Heart left ventricle (tissue), 16 donors: ENCODE measurements around the gene NUP133. TPM values are rescaled to one million over a fixed set of nuclear protein-coding genes. Genes with fewer than 3 reads are reported as not detected.

Source experiments
- ATAC-seq, 4 donors: fragments of 200-7000 bp; cut with Tn5 transposase; one replicate each; pipeline ENCODE4 v1.9.1; 2020 to 2022; ENCODE audit warnings: moderate library complexity in 4 of 4, mild to moderate bottlenecking in 3 of 4, moderate number of reproducible peaks in 1 of 4
- DNase-seq, 5 donors: peaks; one replicate each; pipeline ENCODE4 v3.0.0-alpha.2; 2020
- H3K27ac ChIP-seq, 12 donors: fragments of 200-600 bp; sonication (generic) in 4 of 12; one replicate each; pipeline versions ENCODE4 v1.5.0 to v1.8.0; 2016 to 2022; ENCODE audit warnings: mild to moderate bottlenecking in 2 of 12
- H3K27me3 ChIP-seq, 9 donors: fragments of 200-600 bp; sonication (generic) in 2 of 9; one replicate each; pipeline versions ENCODE4 v1.5.1 to v1.8.0; 2016 to 2022; ENCODE audit warnings: mild to moderate bottlenecking in 3 of 9
- H3K36me3 ChIP-seq, 9 donors: fragments of 200-600 bp; sonication (generic) in 2 of 9; one replicate each; pipeline versions ENCODE4 v1.5.0 to v1.8.0; 2018 to 2022; ENCODE audit warnings: mild to moderate bottlenecking in 2 of 9
- H3K4me1 ChIP-seq, 12 donors: fragments of 200-600 bp; sonication (generic) in 4 of 12; one replicate each; pipeline versions ENCODE4 v1.5.0 to v1.8.0; 2016 to 2022; ENCODE audit warnings: mild to moderate bottlenecking in 3 of 12
- H3K4me3 ChIP-seq, 12 donors: fragments of 200-600 bp; sonication (generic) in 4 of 12; one replicate each; pipeline versions ENCODE4 v1.5.0 to v1.8.0; 2017 to 2022; ENCODE audit warnings: mild to moderate bottlenecking in 9 of 12, moderate library complexity in 4 of 12
- H3K9me3 ChIP-seq, 12 donors: fragments of 200-600 bp; sonication (generic) in 4 of 12; one replicate each; pipeline versions ENCODE4 v1.5.0 to v1.8.0; 2016 to 2022; ENCODE audit warnings: mild to moderate bottlenecking in 1 of 12
- POLR2A ChIP-seq, 2 donors: fragments of 450-650 bp; IDR thresholded peaks; one replicate each; pipeline ENCODE4 v1.6.1; 2017; ENCODE audit warnings: antibody characterized with exemption in 2 of 2, mild to moderate bottlenecking in 2 of 2, moderate library complexity in 2 of 2
- WGBS, 4 donors: extraction: QIAGEN DNeasy Blood & Tissue Kit in 2 of 4; methylation state at CpG; one replicate each; pipeline versions ENCODE4 v1.1.5 to v1.1.7; 2013 to 2018; 5-methylcytosine and 5-hydroxymethylcytosine counted together
- intact Hi-C, 10 donors: fragments of 100-400 bp; cut with DNase I; formaldehyde crosslinking; loops; one replicate each; pipeline versions ENCODE4 v1.11.1 to v1.14.2; 2022
- polyA plus RNA-seq, 2 donors: library from polyadenylated mRNA; stranded (reverse); fragments of 200-250 nt; gene quantifications; one replicate each; pipeline ENCODE4 v1.2.3, GENCODE V29; 2013
- total RNA-seq, 9 donors: library from RNA; depleted of rRNA in 2 of 9; stranded (reverse); fragments of >200 nt in 2 of 9; fragmentation: NEBNext Ultra II Directional in 3 of 9; extraction: Animal tissue kit (Norgen Biotek cat#: 25700) in 3 of 9; gene quantifications; one replicate each; pipeline versions ENCODE4 v1.1.0 to v1.2.4, GENCODE V29; 2016 to 2023
- TF ChIP-seq, protein P1 (sequence below), 12 donors: fragments of 200-600 bp; sonication (generic) in 4 of 12; IDR thresholded peaks; one replicate each; pipeline versions ENCODE4 v1.5.0 to v1.8.0; 2018 to 2022; ENCODE audit warnings: antibody characterized with exemption in 12 of 12, mild to moderate bottlenecking in 5 of 12
- donor health status: ischemic (EF 13 %, LVEDD 7.1; RV severe dilation, severe dysfunction).
- donor health status: healthy with polysubstance abuse.
- donor health status: DM: no; HTN: yes; CAD: no.
- donor health status: DM: no; HTN: no; CAD: no.
- donor health status: ischemic (EF 25% LVEDD 6.9; RV normal size, moderate dysfunction).
- donor health status: ischemic (EF 25% LVEDD 5.7; RV mildly dilated, moderate dysfunction).
- donor health status: healthy.
- donor health status: DM: yes; HTN: yes; CAD: no.
- donor health status: ischemic (EF 35%, LVEDD 5.7; RV mildly dilated, moderate dysfunction).
- donor health status: nonischemic (EF 11% LVEDD 7.7; RV severe dilation, severe dysfunction).
- donor health status: DM: yes; HTN: yes; CAD: no.
- donor health status: PGD.
- donor health status: ischemic (EF 29% LVEDD 5.4; RV normal size, mild dysfunction).
- donor health status: nonischemic (EF 23%, LVEDD 6.1; RV moderate dilation, normal function).

Gene NUP133
- total and polyA plus RNA-seq, 11 donors: 8.0 to 37.3 (median 28.6) TPM

DNA sequence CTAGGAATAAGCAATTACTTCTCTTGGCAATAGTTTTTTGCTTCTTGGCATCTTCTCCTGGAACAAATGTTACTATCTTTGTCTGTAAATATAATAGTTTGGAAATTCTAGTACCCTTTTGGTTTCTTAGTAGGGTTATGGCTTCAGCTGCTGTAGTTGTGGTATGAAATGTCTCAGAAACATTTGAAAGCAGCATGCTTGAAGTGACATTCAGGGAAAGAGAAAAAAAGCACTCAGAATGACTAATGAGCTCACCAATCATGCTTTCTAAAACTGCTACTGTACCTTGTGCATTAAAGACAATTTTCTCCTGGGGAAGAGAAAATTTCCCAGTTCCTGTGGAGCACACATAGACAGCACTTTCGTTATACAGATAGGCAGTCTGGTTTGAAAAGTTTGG is 21.0 kb downstream of the NUP133 start:
- TF ChIP-seq, protein P1, sequence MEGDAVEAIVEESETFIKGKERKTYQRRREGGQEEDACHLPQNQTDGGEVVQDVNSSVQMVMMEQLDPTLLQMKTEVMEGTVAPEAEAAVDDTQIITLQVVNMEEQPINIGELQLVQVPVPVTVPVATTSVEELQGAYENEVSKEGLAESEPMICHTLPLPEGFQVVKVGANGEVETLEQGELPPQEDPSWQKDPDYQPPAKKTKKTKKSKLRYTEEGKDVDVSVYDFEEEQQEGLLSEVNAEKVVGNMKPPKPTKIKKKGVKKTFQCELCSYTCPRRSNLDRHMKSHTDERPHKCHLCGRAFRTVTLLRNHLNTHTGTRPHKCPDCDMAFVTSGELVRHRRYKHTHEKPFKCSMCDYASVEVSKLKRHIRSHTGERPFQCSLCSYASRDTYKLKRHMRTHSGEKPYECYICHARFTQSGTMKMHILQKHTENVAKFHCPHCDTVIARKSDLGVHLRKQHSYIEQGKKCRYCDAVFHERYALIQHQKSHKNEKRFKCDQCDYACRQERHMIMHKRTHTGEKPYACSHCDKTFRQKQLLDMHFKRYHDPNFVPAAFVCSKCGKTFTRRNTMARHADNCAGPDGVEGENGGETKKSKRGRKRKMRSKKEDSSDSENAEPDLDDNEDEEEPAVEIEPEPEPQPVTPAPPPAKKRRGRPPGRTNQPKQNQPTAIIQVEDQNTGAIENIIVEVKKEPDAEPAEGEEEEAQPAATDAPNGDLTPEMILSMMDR (IDR thresholded peaks at IDR 0.05): no peak
- TF ChIP-seq POLR2A (IDR thresholded peaks at IDR 0.05): no peak
- H3K4me1 ChIP-seq: peaks cover 0 to 4% (median 0%) of the 10 kb centered on the region in 12 donors
- no peak overlapping the region for H3K4me3 ChIP-seq
- no peak overlapping the region for H3K27ac ChIP-seq
- ATAC-seq (no peak), DNase-seq (no peak)
- H3K9me3 ChIP-seq: no peaks in the 10 kb centered on the region
- WGBS, 4 donors: 91 to 97% (median 97%) methylated on average over 1 of the region's 1 CpG
- intact Hi-C loops: loop anchor here in 1 of 10 donors (10.0 kb wide), 1 partner anchor 122 kb away; no protein-coding TSS in a partner anchor
- peaks cover 3 to 100% (median 96%) of the 10 kb centered on the region in 9 donors for H3K36me3 ChIP-seq
- H3K27me3 ChIP-seq: no peaks in the 10 kb centered on the region

DNA sequence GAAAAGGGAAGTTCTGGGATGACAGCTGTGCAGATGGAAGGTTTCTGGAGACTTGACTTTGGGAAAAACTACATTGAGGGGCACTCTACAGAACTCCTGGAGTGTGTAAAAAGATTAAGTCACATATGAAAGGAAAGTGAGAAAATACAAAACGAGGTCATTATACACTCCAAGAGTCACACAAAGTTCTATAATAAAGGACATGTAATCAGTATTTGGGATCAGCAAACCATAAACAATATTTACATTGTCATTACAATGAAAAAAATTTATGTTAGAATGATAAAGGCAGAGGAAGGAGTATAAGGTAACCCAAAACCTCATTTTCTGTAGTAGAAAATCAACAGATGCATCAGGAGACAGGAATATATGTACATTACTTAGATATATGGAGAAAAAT is 22.8 kb downstream of the NUP133 start:
- peaks cover 3 to 97% (median 94%) of the 10 kb centered on the region in 9 donors for H3K36me3 ChIP-seq
- DNase-seq (no peak), ATAC-seq (no peak)
- intact Hi-C loops: loop anchor here in 1 of 10 donors (2.0 to 10.0 kb wide), 2 partner anchors 121 to 227 kb away; no protein-coding TSS in a partner anchor
- WGBS, 4 donors: 89 to 94% (median 92%) methylated on average over 1 of the region's 1 CpG
- H3K4me3 ChIP-seq: no peak overlapping the region
- TF ChIP-seq, protein P1 (IDR thresholded peaks at IDR 0.05): no peak
- no peaks in the 10 kb centered on the region for H3K9me3 ChIP-seq
- no peak overlapping the region for H3K27ac ChIP-seq
- peaks cover 0 to 13% (median 0%) of the 10 kb centered on the region in 12 donors for H3K4me1 ChIP-seq
- H3K27me3 ChIP-seq: no peaks in the 10 kb centered on the region

DNA sequence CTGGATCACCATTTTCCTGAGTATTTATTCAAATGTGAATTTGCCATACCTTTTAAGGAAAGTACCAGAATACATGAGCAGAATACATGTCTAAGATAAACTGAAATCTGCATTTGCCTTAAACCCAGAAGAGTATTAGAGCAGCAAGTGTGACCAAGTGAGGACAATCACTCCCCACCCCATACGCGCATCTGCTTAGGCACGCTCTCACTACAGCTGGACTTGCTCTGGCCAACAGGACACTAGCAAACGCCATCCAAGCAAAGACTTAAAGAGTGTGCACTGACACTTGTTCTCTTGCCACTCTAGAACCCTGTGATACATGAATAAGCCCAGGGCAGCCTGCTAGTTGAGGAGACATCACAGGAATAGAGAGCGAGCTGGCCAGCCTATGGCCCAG is 25.6 kb downstream of the NUP133 start:
- TF ChIP-seq, protein P1 (IDR thresholded peaks at IDR 0.05): no peak
- TF ChIP-seq POLR2A (IDR thresholded peaks at IDR 0.05): no peak
- 91 to 97% (median 95%) methylated on average over 5 of the region's 5 CpGs for WGBS, 4 donors
- intact Hi-C loops: loop anchor here in 9 of 10 donors (1.0 to 10.0 kb wide), 6 partner anchors 110 to 225 kb away; no protein-coding TSS in a partner anchor

DNA sequence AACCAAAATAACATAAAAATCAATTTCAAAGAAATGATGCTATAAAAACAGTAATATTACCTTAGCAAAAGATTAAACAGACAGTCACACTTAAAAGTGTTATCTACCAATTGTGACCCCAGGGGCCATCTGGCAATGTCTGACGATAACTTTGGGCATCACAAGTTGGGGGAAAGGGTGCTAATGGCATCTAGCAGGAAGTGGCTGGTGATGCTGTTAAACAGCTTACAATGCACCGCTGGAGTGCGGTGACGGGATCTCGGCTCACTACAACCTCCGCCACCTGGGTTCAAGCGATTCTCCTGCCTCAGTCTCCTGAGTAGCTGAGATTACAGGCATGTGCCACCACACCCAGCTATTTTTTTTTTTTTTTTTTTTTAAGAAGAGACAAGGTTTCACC is 27.6 kb downstream of the NUP133 start:
- Histone ChIP-seq H3K27ac (no peak overlapping the region), H3K9me3 (no peaks in the 10 kb centered on the region), H3K4me1 (peaks cover 0 to 18% (median 0%) of the 10 kb centered on the region in 12 donors), H3K4me3 (no peak overlapping the region), H3K27me3 (no peaks in the 10 kb centered on the region), H3K36me3 (peaks cover under 1 to 97% (median 79%) of the 10 kb centered on the region in 9 donors)
- 88 to 92% (median 89%) methylated on average over 7 of the region's 7 CpGs for WGBS, 4 donors
- DNase-seq (no peak), ATAC-seq (no peak)
- TF ChIP-seq, protein P1 (IDR thresholded peaks at IDR 0.05): no peak
- no peak for TF ChIP-seq POLR2A (IDR thresholded peaks at IDR 0.05)
- intact Hi-C loops: loop anchor here in 6 of 10 donors (2.0 to 10.0 kb wide), 5 partner anchors 108 to 223 kb away; no protein-coding TSS in a partner anchor

More for the DNA sequence above, 25.6 kb downstream of the NUP133 start:
- peaks cover 3 to 97% (median 79%) of the 10 kb centered on the region in 9 donors for H3K36me3 ChIP-seq
- H3K4me1 ChIP-seq: peaks cover 0 to 18% (median 0%) of the 10 kb centered on the region in 12 donors
- no peak overlapping the region for H3K4me3 ChIP-seq
- no peak for DNase-seq
- no peak overlapping the region for H3K27ac ChIP-seq
- ATAC-seq: no peak
- no peaks in the 10 kb centered on the region for H3K27me3 ChIP-seq
- H3K9me3 ChIP-seq: no peaks in the 10 kb centered on the region
